ENCODE results near the gene CEP57L1.

DNA sequence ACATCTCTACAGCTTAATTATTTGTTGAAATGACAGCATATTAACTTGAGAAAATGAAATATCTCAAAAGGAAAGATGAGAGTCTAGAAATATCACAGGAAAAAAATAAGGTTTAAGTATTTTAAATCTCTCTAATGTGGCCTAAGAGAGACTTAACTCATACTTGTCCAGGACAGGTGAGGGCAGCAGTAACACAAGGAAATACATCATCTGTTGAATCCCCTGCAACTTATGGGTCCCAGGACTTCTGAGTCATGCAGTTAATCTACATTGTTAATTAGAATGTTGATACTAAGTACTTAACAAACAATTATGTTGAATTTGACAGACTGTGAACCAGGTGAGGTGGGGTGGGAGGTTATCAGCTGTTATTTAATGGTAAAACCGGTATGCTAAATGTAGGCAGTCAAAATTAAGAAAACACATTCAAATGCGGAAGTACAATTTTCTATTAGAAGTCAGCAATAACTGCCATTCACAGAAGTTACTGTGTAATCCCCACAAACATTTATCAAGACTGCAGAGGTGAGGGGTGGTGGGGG is 87.9 kb downstream of the CEP57L1 start:
- TF ChIP-seq, protein P1, sequence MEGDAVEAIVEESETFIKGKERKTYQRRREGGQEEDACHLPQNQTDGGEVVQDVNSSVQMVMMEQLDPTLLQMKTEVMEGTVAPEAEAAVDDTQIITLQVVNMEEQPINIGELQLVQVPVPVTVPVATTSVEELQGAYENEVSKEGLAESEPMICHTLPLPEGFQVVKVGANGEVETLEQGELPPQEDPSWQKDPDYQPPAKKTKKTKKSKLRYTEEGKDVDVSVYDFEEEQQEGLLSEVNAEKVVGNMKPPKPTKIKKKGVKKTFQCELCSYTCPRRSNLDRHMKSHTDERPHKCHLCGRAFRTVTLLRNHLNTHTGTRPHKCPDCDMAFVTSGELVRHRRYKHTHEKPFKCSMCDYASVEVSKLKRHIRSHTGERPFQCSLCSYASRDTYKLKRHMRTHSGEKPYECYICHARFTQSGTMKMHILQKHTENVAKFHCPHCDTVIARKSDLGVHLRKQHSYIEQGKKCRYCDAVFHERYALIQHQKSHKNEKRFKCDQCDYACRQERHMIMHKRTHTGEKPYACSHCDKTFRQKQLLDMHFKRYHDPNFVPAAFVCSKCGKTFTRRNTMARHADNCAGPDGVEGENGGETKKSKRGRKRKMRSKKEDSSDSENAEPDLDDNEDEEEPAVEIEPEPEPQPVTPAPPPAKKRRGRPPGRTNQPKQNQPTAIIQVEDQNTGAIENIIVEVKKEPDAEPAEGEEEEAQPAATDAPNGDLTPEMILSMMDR (IDR thresholded peaks at IDR 0.05) = peak in 3 of 6 experiments; percentile 5 to 42 (median 16)
- TF ChIP-seq POLR2A (IDR thresholded peaks at IDR 0.05) = no peak

All from Peyer's patch (tissue), 4 donors.